Colon (tissue), 2 donors: ENCODE measurements around the gene MEGF6.

Experiments
- FAIRE-seq: peaks from 2 replicates; lab custom pipeline; 2012; peaks lifted over from hg19 to GRCh38; lab: Jason Lieb, UNC
- donor health status: control.
- donor health status: control.

The MEGF6 gene

GRCh38 chr1:3606779-3607702, 4.3 kb downstream of the MEGF6 start:
- FAIRE-seq, result no peak

GRCh38 chr1:3604997-3605823, 6.1 kb downstream of the MEGF6 start:
- FAIRE-seq, result no peak

DNA sequence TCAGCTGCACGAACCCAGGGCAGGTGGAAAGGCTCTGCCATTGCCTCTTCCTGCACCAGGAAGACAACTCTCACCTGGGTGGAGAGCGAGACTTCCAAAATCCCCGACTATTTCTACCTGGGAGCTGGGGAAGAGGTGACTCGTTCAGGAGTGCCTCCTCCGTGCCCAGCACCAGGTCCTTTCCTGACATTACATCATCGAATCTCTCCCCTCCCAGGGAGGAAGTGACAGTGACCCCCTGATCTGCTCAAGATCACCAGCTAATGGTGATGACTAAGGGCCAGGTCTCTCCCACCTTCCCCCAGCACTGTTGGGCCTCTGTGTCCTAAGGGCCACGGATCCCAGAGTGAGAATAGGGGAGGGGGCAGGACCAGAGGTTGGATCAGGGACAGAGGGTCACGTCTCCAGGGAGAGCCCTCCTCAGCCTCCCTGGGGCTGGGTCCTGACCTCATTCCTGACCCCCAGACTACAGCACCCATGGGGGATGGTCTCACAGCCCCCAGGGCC, 6.8 kb downstream of the MEGF6 start:
- no peak for FAIRE-seq

DNA sequence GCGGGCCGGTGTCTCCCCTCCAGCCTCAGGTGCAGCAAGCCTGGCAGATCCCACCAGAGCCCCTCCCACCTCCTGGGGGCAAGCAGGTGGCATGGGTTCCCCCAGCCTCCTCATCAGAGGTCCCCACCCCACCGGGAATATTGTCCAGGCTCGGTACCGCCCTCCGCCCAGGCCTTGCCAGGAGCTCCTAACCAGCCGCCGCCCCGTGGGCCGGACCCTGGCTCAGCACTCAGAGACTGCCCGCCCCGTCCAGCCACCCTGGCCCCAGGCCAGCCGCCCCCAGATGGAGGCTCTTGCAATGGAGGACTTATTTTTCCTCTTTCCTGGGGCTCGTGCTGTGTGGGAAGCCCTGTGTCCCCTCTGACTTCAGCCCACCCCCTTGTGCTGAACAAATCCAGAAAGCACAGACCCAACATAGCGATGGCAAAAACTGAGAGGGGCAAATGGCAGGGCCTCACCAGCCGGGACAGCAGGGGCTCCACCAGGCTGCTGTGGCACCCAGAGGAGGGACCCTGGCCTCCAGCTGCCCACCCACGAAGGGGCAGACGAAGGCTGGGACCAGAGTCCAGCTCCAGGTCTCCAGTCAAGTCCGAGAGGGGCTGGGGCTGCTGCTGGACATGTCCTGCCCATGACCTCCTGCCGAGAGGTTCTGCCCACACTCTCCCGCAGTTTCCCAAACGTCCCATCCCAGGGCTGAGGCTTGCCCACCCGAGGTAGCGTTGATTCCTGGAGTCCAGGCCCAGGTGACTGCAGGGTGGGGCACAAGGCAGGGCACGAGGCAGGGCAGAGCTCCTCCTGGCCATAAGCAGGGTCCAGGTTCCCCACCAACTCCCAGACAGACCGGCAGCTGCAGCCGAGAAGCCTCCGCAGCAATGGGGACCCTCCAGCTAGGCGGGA, 7.5 kb downstream of the MEGF6 start:
- no peak for FAIRE-seq

DNA sequence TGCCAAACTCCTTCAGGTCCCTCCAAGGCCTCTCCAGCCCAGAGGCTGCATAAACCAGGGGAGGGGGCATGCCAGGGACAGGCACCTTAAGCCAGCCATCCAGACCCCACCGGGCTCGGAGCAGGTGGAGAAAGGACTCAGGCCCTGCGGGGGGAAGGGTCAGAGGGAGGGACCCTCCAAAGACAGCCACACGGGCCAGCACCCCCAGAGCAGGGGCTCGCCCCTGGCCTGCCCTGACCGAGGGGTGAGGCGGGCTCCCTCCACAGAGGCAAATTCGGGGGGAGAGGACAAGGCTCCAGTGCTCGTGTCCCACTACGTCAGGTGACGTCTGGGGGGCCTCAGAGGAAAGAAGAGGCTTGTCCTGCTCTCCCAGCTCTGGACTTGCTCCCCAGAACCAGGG, 8.2 kb downstream of the MEGF6 start:
- no peak for FAIRE-seq

DNA sequence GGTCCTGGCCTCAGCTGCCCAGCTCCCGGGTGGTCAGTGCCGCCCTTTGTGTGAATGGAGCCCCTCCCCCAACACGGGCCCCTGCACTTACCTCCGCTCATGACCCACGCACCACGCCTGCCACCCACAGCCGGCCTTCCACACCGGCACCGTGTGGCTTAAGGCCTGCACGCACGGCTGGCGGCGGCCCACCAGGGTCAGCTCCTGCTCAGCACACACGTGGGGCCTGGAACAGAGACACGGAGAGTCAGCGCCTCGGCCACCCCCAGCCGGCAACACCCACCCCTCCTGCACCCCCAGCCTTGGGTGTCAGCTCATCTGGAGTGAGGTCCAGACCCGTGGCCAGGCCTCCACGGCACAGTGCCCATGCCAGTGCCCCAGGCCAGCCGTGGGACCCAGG, 8.9 kb downstream of the MEGF6 start:
- no peak for FAIRE-seq

DNA sequence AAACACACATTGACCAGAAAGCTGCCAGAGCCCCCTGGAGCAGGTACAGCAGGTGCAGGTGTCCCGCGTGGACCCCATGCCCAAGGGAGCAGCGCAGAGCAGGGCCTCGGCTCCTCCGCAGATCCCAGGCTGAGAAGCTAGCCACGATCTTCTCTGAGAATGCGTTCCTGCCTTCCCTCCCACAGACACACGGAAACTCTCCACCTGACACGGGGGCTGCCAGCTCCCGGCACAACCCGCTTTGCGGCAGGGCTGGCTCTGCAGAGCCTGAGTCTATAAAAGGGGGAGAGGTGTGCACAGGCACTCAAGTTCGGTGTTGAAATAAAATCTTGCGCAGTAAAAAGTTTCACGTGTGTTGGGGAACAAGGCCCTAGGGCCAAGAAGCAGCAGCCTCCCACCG, 9.6 kb downstream of the MEGF6 start:
- no peak for FAIRE-seq

- FAIRE-seq, result no peak
Observed at GRCh38 chr1:3600354-3600753, 11.0 kb downstream of the MEGF6 start.

DNA sequence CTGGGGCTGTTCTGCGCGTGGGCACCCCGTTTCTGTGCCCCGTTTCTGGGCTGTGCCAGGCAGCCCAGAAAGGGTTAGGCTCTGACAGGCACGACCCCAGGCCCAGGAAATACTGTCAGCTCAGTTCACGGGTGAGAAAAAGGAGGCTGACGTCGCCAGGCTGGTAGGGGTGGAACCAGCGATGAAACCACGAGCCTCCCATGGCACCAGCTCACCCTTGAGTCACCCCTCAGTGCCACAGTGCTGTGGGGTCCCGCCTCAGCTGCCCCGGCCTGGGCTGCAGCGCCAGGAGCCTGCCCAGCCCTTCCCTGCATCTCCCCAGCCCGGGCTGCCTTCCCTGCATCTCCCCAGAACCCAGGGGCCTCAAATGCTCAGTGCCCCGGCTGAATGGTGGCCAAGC, 11.5 kb downstream of the MEGF6 start:
- no peak for FAIRE-seq

DNA sequence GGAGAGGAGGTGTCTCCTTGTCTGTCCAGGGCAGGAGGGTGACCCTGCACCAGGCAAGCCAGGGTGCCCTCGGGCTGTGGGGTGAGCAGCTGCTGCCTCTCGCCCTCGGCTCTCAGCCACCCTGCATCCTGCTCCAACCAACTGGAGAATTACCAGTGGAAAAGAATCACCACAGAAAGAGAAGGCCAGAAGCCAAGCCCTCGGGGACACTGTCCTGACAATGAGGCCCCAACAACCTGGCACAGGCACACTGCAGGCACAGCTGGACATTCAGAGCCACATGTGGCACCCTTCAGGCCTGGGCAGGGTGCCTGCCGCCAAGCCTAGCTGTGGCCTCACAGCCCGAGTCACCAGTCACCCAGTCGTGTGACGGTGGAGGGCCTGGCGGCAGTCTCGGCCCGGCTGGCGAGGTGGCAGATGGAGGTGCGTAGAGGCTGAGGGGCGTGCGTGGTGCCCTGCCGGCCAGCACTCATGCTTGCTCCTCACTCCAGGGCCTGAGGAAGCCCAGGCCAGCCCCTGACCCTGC, 12.0 kb downstream of the MEGF6 start:
- FAIRE-seq, result no peak

DNA sequence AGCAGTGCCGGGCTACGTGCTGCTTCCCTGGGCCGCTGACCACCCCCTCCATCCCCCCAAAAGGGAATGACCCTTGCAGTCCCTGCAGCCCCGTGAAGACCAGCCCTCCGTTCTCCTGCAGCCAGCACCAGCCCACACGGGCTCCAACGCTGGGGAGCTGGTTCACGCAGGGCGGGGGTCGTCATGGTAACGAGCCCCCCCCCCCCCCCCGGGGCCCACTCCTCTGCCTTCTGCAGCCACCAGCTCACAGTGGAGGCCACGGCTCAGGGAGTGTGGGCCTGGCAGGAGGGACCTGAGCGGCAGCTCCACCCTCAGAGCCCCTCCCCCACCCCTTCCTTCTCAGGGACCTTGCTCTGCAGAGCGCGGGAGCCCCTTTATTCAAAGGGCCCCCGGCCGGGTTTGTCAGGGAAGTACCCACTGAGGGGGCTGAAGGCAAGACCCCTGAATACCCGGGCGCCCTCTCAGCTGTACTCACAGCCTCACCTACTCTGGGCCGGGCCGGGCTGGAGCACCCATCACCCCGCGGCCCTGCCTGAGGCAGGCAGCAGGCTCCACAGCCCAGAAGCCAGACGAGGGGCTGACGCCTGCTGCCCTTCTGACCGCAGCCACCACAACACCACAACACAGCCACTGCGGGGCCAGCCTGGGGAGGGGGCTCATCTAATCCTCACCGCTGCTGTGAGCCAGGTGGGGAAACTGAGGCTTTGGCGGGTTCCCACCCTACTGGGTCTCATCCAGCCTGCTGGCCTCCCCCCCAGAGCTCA, 12.6 kb downstream of the MEGF6 start:
- no peak for FAIRE-seq

- FAIRE-seq, result no peak
Observed at GRCh38 chr1:3598051-3598491, 13.2 kb downstream of the MEGF6 start.

GRCh38 chr1:3597599-3597964, 13.7 kb downstream of the MEGF6 start:
- no peak for FAIRE-seq

DNA sequence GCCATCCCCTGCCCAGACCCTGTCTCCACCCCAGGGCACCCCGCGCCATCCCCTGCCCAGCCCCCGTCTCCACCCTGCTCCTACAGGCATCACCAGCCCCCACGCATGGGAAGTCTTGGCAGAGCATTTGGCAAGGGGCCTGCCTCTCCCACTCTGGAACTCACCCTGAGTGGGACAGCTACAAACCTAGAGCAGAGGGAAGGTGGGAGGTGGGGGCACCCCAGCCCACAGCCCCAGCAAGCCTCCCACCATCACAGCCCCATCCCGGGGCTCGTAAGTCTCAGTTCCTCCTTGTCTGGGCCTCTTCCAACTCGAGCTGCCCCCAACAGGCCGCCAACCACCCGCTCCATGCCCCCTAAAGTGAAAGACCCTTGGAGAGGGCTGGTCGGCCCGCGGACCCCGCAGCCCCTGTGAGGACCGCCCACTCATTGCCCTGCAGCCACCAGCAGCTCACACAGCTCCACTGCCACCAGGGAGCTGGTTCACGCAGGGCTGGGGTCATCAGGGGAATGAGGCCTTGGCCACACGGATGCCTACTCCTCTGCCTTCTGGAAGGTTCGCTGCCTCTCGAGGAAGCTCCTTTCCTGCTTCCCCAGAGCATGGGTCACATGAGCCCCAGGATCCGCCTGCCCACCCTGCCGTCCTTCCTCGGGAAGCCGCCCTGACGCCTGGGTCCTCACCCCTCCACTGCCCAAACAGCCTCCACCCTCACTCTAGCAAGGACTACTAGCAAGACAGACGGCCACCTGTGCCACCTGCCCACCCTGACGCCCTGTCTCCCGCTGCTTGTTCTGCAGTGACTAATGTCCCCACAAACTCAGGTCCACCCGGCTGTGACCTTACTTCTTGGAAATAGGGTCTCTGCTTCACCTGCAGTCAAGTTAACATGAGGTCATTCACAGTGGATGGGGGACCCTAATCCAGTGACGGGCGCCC, 14.4 kb downstream of the MEGF6 start:
- no peak for FAIRE-seq

DNA sequence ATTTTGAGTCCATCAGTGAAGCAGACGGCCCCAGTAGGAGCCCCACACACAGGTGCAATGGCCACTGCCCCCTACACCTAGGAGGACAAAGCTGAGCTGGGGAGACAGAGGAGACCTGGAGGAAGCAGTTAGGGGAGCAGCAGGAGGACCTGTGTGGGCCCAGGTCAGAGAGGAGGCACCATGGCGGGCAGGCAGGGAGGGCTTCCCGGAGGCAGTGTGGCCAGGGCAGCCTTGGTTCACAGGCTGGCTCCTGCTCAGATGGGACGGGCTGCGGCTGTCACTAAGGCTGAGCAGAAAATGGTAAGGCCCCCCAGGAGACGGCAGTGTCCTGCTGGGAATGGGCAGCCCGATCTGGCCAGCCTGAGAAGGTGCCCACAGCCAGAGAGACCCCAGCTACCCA, 15.4 kb downstream of the MEGF6 start:
- FAIRE-seq, result no peak

- FAIRE-seq, result no peak
Observed at GRCh38 chr1:3594706-3595377, 16.5 kb downstream of the MEGF6 start.

DNA sequence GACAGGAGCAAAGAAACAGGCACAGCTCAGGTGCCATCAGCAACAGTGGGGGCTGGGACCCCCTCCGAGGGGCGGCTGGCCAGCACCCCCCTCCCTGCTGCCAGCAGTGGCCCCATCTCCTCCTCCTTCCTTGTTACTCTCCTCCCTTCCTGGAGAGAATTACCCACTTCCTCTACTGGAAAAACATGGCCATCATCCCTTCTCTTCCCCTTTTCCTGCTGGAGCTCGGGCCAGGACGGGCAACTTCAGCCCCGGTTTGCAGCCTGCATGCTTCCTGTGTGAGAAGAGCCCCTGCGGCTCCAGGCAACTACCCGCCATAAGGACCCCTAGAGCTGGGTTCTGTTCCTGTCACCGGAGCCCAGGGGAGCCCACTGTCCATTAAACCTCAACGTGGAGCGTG, 17.6 kb downstream of the MEGF6 start:
- no peak for FAIRE-seq

- no peak for FAIRE-seq
Observed at GRCh38 chr1:3593334-3593733, 18.0 kb downstream of the MEGF6 start.
